Right cardiac atrium (tissue), 5 donors: ENCODE data around the gene CMSS1. TPM values are rescaled to one million over a fixed set of nuclear protein-coding genes. Genes with fewer than 3 reads are reported as not detected.
A peak's percentile ranks its signal among the peaks of the same experiment; 100 is the strongest.

Experiments used
- ATAC-seq, 2 donors: fragments of 200-7000 bp; cut with Tn5 transposase; one replicate each; pipeline versions ENCODE4 v1.8.0 to v1.9.1; 2020; ENCODE audit warnings: moderate library complexity in 2 of 2, mild to moderate bottlenecking in 1 of 2
- DNase-seq, 3 donors: peaks; one replicate each; pipeline ENCODE4 v3.0.0-alpha.2; 2020
- H3K27ac ChIP-seq: one replicate; pipeline ENCODE4 v1.5.1; 2013; ENCODE audit warnings: mild to moderate bottlenecking, low read length, control low read depth, moderate library complexity
- H3K27me3 ChIP-seq: one replicate; pipeline ENCODE4 v1.6.1; 2013; ENCODE audit not compliant: control insufficient read depth, insufficient read depth
- H3K4me1 ChIP-seq: one replicate; pipeline ENCODE4 v1.6.1; 2013; ENCODE audit warnings: low read length; ENCODE audit not compliant: control insufficient read depth, insufficient read depth
- H3K4me3 ChIP-seq: one replicate; pipeline ENCODE4 v1.5.1; 2013; ENCODE audit warnings: low read length, control low read depth
- H3K9me3 ChIP-seq: one replicate; pipeline ENCODE4 v1.6.1; 2013; ENCODE audit warnings: low read length; ENCODE audit not compliant: control insufficient read depth
- WGBS: extraction: QIAGEN DNeasy Blood & Tissue Kit; methylation state at CpG from one replicate; pipeline ENCODE4 v1.1.7; 2013; 5-methylcytosine and 5-hydroxymethylcytosine counted together
- intact Hi-C, 4 donors: fragments of 100-400 bp; cut with DNase I; formaldehyde crosslinking; loops; one replicate each; pipeline versions ENCODE4 v1.11.0 to v1.14.0; 2022 to 2023
- polyA plus RNA-seq: library from polyadenylated mRNA; stranded (reverse); fragments of 200-250 nt; gene quantifications from one replicate; pipeline ENCODE4 v1.2.3, GENCODE V29; 2013
- total RNA-seq, 4 donors: library from RNA; stranded (reverse); fragmentation: NEBNext Ultra II Directional; extraction: Animal tissue kit (Norgen Biotek cat#: 25700); gene quantifications; one replicate each; pipeline ENCODE4 v1.2.1, GENCODE V29; 2021
- donor health status: healthy with polysubstance abuse.
- donor health status: DM: no; HTN: yes; CAD: no.
- donor health status: DM: no; HTN: no; CAD: no.
- donor health status: DM: no; HTN: yes; CAD: no; lungs with severe emphysema.
- donor health status: DM: yes; HTN: yes; CAD: no.

The CMSS1 gene
- total and polyA plus RNA-seq, 5 donors, result 18.9 to 33.8 (median 26.6) TPM

DNA sequence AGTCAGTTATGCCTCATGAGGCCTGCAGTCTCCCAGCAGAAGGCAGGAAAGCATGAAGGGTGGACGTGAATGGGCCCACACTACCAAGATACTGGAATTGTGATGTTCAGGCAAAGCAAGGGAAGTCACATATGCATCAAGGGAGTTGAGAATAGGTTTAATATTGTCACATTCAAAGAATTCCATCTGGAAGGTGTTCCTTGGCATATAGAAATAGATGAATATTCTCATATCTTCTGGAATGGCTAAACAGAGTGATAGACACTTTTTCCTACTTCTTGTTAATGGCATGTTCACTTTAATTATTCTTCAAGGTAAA is 103.7 kb downstream of the CMSS1 start:
- H3K27ac ChIP-seq, result peak overlapping the region; percentile 96
- intact Hi-C loops, result loop anchor here in 2 of 4 donors (10.0 kb wide), 1 partner anchor 47 kb away; no protein-coding TSS in a partner anchor
- 72% methylated on average over 1 of the region's 1 CpG for WGBS
- DNase-seq (no peak), ATAC-seq (peak in 1 of 2 donors; percentile 5)
- H3K9me3 ChIP-seq, result no peaks in the 10 kb centered on the region
- H3K4me1 ChIP-seq, result peaks cover 9% of the 10 kb centered on the region
- no peaks in the 10 kb centered on the region for H3K27me3 ChIP-seq
- no peak overlapping the region for H3K4me3 ChIP-seq

DNA sequence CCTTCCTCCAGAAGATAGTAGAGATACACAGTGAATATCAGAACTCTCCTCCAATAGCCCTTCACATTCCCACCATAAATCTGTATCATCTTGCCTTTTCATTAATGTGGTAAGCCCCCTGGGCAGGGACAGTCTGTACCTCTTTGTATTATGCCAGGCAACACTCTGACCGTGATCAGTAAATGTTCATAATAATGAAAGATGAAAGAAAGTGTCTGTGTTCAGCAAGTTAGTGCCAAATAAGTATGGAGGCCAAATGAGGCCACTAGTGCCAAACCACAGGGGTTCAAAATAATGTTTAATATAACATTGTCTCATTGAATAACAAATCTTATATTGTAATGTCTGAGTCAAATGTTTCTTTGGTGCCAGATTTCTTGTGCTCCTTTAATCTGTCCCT is 104.3 kb downstream of the CMSS1 start:
- 64% methylated on average over 1 of the region's 1 CpG for WGBS
- Histone ChIP-seq H3K27ac (peak overlapping the region; percentile 72), H3K9me3 (no peaks in the 10 kb centered on the region), H3K4me1 (peaks cover 11% of the 10 kb centered on the region), H3K27me3 (no peaks in the 10 kb centered on the region), H3K4me3 (no peak overlapping the region)
- DNase-seq, result no peak
- no peak for ATAC-seq
- intact Hi-C loops, result loop anchor here in 2 of 4 donors (10.0 kb wide), 1 partner anchor 47 kb away; no protein-coding TSS in a partner anchor

DNA sequence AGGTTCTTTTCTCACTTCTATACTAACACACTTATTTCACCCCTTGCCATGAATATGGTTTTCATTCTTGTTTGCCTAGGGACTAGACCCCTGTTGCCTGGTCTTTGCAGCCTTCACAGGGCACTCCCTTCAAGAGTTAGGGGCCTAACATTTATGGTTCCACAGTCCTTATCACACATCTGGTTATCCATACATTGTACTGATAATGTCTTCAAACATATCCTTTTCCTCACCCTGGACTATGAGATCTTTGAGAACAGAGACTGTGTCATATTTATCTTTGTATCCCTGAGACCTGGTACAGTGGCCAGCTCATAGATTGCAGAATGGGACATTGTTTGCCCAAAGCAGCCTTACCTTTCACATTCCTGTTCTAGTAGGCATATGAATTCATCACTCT is 106.2 kb downstream of the CMSS1 start:
- Histone ChIP-seq H3K27ac (no peak overlapping the region), H3K4me1 (peaks cover 14% of the 10 kb centered on the region), H3K4me3 (no peak overlapping the region), H3K27me3 (no peaks in the 10 kb centered on the region), H3K9me3 (no peaks in the 10 kb centered on the region)
- intact Hi-C loops, result loop anchor here in 2 of 4 donors (10.0 kb wide), 1 partner anchor 49 kb away; no protein-coding TSS in a partner anchor
- DNase-seq (no peak), ATAC-seq (no peak)

DNA sequence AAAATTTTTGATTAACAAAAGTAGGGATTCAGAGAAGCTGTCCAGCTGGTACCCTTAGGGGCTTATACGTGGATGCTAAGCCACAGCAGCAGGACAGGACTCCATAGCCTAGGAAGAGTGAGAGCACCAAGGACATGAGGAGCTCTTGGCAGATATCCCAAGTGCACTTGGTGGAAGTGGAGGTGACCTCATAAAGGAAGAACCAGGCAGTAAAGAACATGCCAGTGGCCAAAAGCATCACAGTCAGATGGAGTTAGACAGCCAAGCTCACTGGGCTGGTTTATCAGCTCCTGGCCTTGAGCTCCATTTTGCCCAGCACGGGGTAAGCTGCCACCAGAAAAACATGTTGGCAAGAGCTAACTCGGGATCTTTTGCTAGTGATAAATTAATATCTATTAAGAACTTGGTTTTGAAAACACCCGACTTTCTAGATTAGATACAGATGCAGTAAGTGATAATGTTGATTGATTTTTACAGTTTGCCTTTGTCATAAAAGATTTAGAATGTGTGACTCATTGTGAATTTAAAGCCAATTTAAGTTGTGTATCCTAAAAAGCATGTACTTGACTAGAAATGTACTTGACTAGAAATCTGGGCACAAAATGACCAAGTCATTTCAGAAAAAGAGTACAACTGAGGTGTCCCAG is 108.0 kb downstream of the CMSS1 start:
- peak overlapping the region; percentile 62 for H3K27ac ChIP-seq
- intact Hi-C loops, result loop anchor here in 2 of 4 donors (10.0 kb wide), 1 partner anchor 51 kb away; no protein-coding TSS in a partner anchor
- no peak overlapping the region for H3K4me3 ChIP-seq
- peaks cover 23% of the 10 kb centered on the region for H3K4me1 ChIP-seq
- H3K9me3 ChIP-seq, result no peaks in the 10 kb centered on the region
- WGBS, result 38% methylated on average over 4 of the region's 4 CpGs
- H3K27me3 ChIP-seq, result no peaks in the 10 kb centered on the region
- DNase-seq (peak in 2 of 3 donors; percentile 33 to 60), ATAC-seq (peak; percentile 71)

DNA sequence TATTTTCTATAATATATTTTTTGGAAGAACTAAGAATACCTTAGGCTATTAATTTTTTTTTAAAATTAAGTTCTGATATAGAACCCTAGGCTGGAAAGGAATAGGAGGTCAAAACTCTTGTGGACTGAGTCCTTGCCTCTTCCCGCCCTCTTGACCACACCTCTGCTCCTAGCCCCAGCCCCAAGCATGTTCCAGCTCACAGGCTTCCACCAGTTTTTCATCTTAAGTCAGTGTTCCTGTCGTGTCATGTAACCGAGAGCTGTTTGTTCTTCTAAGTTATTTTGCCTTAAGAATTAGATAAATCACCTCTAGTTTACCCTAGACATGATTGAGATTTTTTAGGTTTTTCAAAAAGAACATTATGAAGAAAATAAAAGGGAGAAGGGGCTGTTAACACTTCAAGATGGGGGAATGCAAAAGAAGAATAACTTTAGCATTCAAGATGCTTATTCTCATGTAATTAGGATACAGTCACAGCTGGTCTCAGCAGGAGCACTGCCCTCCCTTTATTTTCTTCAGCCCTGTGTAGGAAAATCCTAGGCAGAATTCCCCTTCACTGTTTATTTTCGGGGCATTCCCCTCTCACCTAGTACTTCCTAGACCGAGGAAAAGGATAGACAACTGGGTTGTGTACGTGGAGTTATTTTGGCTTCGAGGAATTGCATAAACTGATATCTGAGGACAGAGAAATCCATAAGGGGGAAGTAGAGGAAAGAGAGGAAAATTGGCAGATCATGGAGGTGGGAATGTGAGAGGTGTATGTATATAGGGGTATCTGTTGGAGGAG is 110.2 kb downstream of the CMSS1 start:
- Histone ChIP-seq H3K9me3 (no peaks in the 10 kb centered on the region), H3K4me3 (no peak overlapping the region), H3K27ac (peak overlapping the region; percentile 58), H3K4me1 (peaks cover 19% of the 10 kb centered on the region), H3K27me3 (no peaks in the 10 kb centered on the region)
- no peak for DNase-seq
- 71% methylated on average over 7 of the region's 7 CpGs for WGBS
- intact Hi-C loops, result loop anchor here in 2 of 4 donors (10.0 kb wide), 1 partner anchor 53 kb away; no protein-coding TSS in a partner anchor
- ATAC-seq, result no peak

DNA sequence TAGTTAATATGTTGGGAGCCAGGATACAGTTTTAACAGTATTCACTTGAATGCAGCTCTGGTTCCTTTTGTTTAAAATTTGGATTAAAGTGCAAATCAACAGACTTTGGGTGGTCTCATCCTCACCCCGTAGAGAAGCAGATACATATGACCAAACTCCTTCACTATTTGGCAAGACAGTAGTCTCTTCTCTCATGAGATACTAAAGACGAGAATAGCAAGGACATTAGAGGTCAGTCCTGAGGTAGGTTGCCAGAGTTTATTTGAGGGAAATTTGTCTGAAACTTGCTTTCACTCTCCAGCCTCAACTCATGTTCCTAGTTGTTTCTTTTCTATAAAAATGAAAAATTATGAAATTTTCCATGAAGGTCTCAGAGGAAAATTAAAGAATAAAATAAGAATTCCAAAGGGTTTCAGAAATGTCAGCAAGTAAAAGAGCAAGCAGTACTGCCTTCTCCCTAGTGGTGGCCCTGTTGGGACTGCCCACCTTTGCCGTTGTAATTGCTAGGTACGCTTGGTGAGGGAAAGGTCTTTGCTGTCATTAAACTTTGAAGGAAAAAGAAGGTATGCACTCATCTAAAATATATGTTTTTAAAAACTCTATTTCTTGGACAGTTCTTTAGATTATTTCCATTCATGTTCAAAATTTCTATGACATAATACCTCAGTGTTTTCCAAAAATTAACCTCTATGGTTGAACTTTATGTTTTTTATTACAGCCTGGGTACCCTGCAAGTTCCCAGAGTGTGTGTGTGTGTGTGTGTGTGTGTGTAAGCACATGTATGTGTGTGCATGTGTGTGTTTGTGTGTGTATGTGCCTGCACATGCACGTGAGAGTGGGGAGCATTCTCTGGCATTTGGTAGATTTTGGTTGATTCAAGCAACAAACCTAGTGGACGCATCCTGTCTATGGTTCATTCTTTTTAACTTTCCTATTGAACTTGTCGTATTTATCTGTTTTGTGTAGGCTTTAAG is 111.4 kb downstream of the CMSS1 start:
- intact Hi-C loops, result loop anchor here in 2 of 4 donors (10.0 kb wide), 1 partner anchor 54 kb away; no protein-coding TSS in a partner anchor
- Histone ChIP-seq H3K4me1 (peaks cover 19% of the 10 kb centered on the region), H3K4me3 (no peak overlapping the region), H3K9me3 (no peaks in the 10 kb centered on the region), H3K27me3 (no peaks in the 10 kb centered on the region), H3K27ac (peak overlapping the region; percentile 90)
- ATAC-seq, result peak; percentile 28 to 30
- DNase-seq, result no peak
- WGBS, result 52% methylated on average over 7 of the region's 7 CpGs

DNA sequence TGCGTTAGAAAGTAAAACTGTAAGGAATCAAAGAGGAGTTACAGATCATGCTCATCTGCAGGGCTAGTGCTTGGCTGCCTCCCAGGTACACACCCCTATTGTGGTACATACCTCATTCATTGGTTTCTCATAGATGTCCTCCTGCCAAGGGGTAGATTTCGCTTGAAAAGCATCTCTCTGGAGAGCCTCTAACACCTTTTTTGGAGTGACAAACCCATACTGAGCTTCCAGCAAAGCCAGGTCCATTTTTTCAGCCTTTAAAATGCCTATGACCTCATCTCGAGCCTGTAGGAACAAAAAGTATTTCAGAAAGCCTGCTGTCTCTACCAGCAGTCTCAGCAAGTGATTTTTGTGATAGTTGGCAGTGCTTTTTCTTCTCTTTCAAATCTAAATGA is 112.1 kb downstream of the CMSS1 start:
- Histone ChIP-seq H3K27me3 (no peaks in the 10 kb centered on the region), H3K9me3 (no peaks in the 10 kb centered on the region), H3K4me3 (no peak overlapping the region), H3K4me1 (peaks cover 19% of the 10 kb centered on the region), H3K27ac (peak overlapping the region; percentile 90)
- DNase-seq, result peak; percentile 54 to 77 (median 56)
- ATAC-seq, result peak; percentile 56 to 60
- intact Hi-C loops, result loop anchor here in 2 of 4 donors (10.0 kb wide), 1 partner anchor 55 kb away; no protein-coding TSS in a partner anchor
- 29% methylated on average over 3 of the region's 3 CpGs for WGBS

DNA sequence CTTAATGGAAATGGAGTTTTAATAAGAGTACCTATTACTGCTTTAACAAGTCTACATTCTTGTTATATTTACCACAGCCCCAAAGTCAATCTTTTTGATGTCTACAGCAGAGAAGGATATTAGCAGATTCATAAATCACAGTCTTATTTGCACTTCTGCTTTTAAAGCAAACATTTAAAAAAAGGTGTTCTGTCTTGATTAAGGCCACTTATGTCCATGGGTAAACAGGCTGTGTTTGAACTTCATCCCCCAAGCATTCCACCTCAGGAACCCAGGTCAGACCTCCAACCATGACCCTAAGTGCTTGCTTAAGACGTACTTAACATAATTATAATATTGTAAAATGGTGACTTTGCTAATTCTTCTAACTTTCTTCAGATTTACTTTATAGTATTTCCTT is 113.4 kb downstream of the CMSS1 start:
- 90% methylated on average over 1 of the region's 1 CpG for WGBS
- Histone ChIP-seq H3K4me3 (no peak overlapping the region), H3K4me1 (peaks cover 19% of the 10 kb centered on the region), H3K9me3 (no peaks in the 10 kb centered on the region), H3K27me3 (no peaks in the 10 kb centered on the region), H3K27ac (peak overlapping the region; percentile 49)
- no peak for DNase-seq
- intact Hi-C loops, result no loop called here
- ATAC-seq, result no peak

DNA sequence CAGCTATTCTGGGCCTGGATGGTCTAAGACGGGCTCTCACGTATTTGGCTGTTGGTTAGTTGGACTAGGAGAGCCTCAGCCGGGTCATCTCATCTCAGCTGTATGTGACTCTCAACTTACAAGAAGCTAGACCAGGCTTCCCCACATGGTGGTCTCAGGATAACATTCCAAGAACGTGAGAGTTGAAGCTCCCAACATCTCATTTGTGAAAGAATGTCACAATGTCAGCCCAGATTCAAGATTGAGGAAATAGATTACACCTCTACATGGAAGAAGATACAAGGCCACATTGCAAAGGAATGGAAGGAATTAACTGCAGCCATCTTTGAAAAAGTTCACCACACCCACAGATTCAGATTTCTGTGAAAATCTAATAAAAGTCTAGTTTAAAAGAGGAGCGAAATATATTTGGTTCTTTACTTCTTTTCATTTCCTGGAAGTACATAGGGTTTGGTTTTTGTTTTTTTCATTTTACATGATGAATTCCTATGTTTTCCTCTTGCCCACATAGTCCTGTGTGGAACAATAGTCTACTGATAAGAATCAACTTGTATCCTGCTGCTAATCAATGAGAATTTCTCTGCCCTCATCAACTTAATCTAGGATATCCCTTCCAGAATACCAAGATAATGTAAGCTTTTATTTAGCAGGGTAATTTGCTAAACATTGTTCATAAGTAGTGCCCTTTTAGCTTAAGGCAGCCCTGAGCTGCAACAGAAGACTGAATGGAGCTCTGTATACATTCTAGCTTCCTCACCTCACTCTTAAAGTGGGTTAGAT is 116.5 kb downstream of the CMSS1 start:
- H3K27ac ChIP-seq, result no peak overlapping the region
- H3K9me3 ChIP-seq, result no peaks in the 10 kb centered on the region
- DNase-seq (no peak), ATAC-seq (no peak)
- H3K4me1 ChIP-seq, result peaks cover 15% of the 10 kb centered on the region
- H3K4me3 ChIP-seq, result no peak overlapping the region
- H3K27me3 ChIP-seq, result no peaks in the 10 kb centered on the region
- WGBS, result 93% methylated on average over 5 of the region's 5 CpGs
- intact Hi-C loops, result no loop called here
